ENCODE data around the gene FAM187B. TPM values are rescaled to one million over a fixed set of nuclear protein-coding genes. Genes with fewer than 3 reads are reported as not detected.

Gene FAM187B
- not detected in 2 replicates for total RNA-seq (2021)
- long read RNA-seq, result 0 reads

DNA sequence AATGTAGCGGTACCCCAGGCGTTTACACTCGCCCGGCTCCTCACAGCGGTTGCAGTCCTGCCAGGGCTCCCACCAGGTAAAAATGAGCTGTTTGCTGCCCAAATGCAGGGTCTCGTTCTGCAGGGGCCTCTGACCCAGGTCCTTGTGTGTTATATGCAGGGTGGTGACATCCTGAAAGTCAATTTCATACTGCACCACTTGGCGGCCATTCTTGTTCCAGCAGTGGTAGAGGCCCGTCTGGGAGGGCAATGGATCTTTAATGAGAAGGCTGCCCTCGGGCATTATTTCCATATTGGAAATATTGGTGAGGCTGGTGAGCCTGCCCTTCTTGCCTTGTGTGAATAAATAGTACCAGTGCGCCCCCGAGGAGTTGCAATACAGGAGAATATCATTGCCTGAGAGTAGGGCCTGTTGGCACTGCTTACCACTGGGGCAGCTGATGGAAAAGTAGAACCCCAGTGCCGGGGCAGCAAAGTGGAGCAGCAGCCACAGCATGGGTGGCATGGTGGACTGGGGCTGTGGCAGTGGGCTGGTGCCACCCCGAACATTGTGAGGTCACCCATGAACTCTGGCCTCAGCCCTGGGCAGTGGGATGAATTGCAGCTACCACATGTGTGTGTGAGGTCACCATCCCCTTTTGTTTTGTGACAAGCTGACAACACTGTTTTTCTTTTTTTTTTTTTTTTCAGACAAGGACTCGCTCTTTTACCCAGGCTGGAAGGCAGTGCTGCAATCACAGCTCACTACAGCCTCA lies at the start of gene FAM187B:
FAM187B (minus strand) TSS at position 563 of the 754 bp plus-strand sequence; CDS start at position 504, 59 bp downstream.
- no peaks in the 10 kb centered on the region for H4K20me1 ChIP-seq (ENCODE audit: control insufficient read depth, insufficient read depth, insufficient read length)
- H3K4me3 Mint-ChIP-seq, result peak within 1 kb of the TSS in 1 of 2 experiments; percentile 35; a peak in 1 of 5 replicates

More for the DNA sequence above, at the start of gene FAM187B:
- Histone ChIP-seq H3K27me3 (ENCODE audit: insufficient read depth, low read length) (no peaks in the 10 kb centered on the region), H3K27ac (ENCODE audit: insufficient read length, low read depth, low read length) (no peak within 1 kb of the TSS), H3K23ac (ENCODE audit: insufficient read length, low read depth, low read length) (no peak within 1 kb of the TSS), H2BK120ac (ENCODE audit: low read depth, low read length, poor library complexity, severe bottlenecking) (no peak within 1 kb of the TSS), H3K4ac (ENCODE audit: low read depth, low read length) (no peak within 1 kb of the TSS), H3K4me2 (ENCODE audit: insufficient read depth, insufficient read length, low read length) (no peak within 1 kb of the TSS), H2BK12ac (ENCODE audit: insufficient read length, low read depth, low read length) (no peak within 1 kb of the TSS), H3K56ac (ENCODE audit: insufficient read length, low read depth, low read length) (no peak within 1 kb of the TSS), H4K91ac (ENCODE audit: insufficient read length, low read depth, low read length) (no peak within 1 kb of the TSS), H3K79me2 (ENCODE audit: insufficient read depth, low read length) (no peaks in the 10 kb centered on the region), H3K9ac (ENCODE audit: extremely low read depth, insufficient read length, low read length) (no peak within 1 kb of the TSS), H3K23me2 (ENCODE audit: insufficient read length, low read depth, low read length, poor library complexity, severe bottlenecking) (no peaks in the 10 kb centered on the region), H3K79me1 (ENCODE audit: insufficient read depth, low read depth, low read length, poor library complexity, severe bottlenecking) (no peaks in the 10 kb centered on the region), H3K4me1 (ENCODE audit: insufficient read depth, low read length) (no peaks in the 10 kb centered on the region; the same call in 1 of the 2 replicates), H3T11ph (ENCODE audit: low read length) (no peak within 1 kb of the TSS), H2AFZ (ENCODE audit: low read length) (no peak within 1 kb of the TSS), H2BK5ac (ENCODE audit: insufficient read length, low read length) (no peak within 1 kb of the TSS), H4K5ac (ENCODE audit: insufficient read length, low read depth, low read length) (no peak within 1 kb of the TSS), H2BK15ac (ENCODE audit: low read depth, low read length) (0 out of 2 replicates have a peak within 1 kb of the TSS, but pooled peaks have one; percentile 19), H3K9me3 (ENCODE audit: control insufficient read depth, low read depth, low read length) (no peaks in the 10 kb centered on the region), H2BK20ac (ENCODE audit: low read depth, low read length, poor library complexity, severe bottlenecking) (no peak within 1 kb of the TSS), H4K8ac (replicated peaks; ENCODE audit: insufficient read length, low read depth, low read length) (no peak within 1 kb of the TSS), H3K14ac (ENCODE audit: insufficient read depth, low read length) (no peak within 1 kb of the TSS), H3K18ac (ENCODE audit: insufficient read length, low read depth, low read length) (no peak within 1 kb of the TSS), H2AK5ac (ENCODE audit: insufficient read length, low read length) (no peak within 1 kb of the TSS)
- peak within 1 kb of the TSS in 2 of 3 experiments; percentile 11 to 55; a peak in 3 of 7 replicates for H3K27ac Mint-ChIP-seq
- TF ChIP-seq, protein P1, sequence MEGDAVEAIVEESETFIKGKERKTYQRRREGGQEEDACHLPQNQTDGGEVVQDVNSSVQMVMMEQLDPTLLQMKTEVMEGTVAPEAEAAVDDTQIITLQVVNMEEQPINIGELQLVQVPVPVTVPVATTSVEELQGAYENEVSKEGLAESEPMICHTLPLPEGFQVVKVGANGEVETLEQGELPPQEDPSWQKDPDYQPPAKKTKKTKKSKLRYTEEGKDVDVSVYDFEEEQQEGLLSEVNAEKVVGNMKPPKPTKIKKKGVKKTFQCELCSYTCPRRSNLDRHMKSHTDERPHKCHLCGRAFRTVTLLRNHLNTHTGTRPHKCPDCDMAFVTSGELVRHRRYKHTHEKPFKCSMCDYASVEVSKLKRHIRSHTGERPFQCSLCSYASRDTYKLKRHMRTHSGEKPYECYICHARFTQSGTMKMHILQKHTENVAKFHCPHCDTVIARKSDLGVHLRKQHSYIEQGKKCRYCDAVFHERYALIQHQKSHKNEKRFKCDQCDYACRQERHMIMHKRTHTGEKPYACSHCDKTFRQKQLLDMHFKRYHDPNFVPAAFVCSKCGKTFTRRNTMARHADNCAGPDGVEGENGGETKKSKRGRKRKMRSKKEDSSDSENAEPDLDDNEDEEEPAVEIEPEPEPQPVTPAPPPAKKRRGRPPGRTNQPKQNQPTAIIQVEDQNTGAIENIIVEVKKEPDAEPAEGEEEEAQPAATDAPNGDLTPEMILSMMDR (conservative IDR thresholded peaks at IDR 0.05), result no peak
- H3K9me3 Mint-ChIP-seq, result no peaks in the 10 kb centered on the region; a peak in 1 of 5 replicates
- no CpG with 5 or more reads among the region's 14 CpGs for WGBS (ENCODE audit: extremely low coverage, insufficient read length, low lambda C conversion rate)
- peaks cover 3 to 18% of the 10 kb centered on the region in 2 experiments for H3K4me1 Mint-ChIP-seq
- H3K36me3 Mint-ChIP-seq (ENCODE audit: insufficient read depth in 1 of 3, low read depth in 3 of 3), result no peaks in the 10 kb centered on the region
- no peaks in the 10 kb centered on the region; the same call in 1 of the 2 replicates for H3K27me3 Mint-ChIP-seq (ENCODE audit: low read depth)
- no peak for DNase-seq

All from H9 (cell line).